HG03575 (cell line): Measurements from ENCODE around the gene ZSCAN21.
A peak's percentile ranks its signal among the peaks of the same experiment; 100 is the strongest.

Experiments used
- ATAC-seq: cut with Tn5 transposase; IDR thresholded peaks from one replicate; pipeline ENCODE4 v1.9.1; 2021; ENCODE audit not compliant: unreplicated experiment, insufficient number of reproducible peaks, low FRiP score; ENCODE audit errors: extremely low read depth

ZSCAN21 gene

DNA sequence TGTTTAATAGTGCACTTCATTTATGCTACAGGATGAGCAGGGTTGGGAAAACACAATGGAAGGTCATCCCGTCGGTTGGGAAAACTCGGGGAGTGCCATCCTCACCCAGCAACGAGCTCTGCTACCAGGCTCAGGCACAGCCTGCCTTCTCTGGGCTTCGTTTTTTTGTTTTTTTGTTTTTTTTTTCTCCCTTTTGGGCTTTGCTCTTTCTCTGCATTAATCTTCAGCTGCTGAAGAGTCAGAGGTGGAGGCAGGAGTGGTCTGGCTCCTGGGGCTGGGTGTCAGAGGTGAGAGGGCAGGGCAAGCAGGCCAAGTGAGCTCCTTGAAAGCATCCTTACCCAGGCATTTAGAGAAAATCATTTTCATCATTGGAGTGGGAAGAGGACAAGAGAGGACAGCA is 20.4 kb downstream of the ZSCAN21 start:
- no peak for ATAC-seq

DNA sequence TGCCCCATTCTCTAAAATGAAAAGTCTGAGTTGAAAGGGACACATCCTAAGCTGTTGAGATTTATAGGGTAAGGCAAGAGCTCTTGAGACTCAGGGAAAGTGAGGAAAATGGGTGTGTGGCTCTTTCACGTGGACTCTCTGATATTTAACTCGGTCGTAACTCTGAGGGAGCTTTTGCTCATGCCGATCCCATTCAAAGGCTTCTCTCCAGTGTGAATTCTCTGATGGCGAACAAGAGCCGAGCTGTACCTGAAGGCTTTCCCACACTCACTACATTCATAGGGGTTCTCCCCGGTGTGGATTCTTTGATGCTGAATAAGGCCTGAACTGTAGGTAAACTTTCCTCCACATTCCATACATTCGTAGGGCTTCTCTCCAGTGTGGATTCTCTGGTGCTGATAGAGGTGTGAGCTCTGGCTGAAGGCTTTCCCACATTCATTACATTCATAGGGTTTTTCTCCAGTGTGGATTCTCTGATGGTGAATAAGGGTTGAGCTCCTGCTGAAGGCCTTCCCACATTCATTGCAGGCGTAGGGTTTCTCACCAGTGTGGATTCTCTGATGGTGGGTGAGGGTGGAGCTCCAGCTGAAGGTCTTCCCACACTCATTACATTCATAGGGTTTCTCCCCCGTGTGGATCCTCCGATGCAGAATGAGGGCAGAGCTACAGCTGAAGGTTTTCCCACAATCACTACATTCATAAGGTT is 21.6 kb downstream of the ZSCAN21 start:
- ATAC-seq, result no peak

DNA sequence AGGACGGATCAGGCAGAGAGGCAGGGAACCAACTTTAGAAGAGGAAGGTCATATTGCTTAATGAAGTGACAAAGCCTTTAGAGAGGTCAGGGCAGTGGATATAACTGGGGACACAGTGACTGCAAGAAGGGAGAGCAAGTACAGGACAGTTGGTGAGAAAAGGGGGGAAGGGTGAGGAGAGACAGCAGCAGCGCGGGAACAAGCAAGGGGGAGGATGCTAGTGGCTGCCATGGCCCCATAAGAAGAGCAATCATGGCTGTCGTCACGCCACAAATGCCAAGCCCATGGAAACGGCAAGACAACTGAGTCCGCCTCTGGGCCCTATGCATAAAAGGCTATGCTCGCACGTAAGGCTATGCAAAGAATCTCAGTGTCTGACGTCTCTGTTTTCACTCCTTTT is 22.9 kb downstream of the ZSCAN21 start:
- ATAC-seq, result no peak

DNA sequence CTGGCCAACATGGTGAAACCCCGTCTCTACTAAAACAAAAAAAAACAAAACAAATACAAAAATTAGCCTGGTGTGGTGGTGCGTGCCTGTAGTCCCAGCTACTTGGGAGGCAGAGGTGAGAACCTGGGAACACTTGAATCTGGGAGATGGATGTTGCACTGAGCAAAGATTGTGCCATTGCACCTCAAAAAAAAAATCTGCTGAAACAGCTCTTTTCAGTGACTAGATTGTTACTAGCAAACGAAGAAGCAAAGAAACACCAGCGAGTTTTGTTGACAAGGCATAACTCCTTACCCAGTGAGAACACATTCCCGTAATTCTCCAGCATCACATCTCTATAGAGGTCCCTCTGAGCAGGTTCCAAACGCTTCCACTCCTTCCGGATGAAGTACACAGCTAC is 25.3 kb downstream of the ZSCAN21 start:
- no peak for ATAC-seq

DNA sequence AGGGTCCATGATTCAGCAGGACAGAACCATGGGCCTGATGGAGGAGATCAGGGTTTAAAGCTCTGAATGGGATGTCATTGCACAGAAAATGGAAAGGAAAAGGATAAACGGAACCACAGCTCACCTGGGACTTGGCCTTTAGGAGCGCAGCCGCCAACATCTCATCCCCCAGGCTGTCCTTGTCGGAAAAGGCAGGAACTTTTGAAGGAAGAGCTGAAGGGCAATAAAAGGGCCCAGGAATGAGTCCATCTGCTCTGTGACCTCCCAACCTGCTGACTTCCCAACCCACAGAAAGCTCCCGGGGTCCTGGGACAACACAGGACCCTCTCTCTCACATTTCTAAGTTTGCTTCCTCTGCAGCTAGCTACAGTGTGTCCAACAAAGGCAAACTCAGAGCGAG is 25.8 kb downstream of the ZSCAN21 start:
- no peak for ATAC-seq

DNA sequence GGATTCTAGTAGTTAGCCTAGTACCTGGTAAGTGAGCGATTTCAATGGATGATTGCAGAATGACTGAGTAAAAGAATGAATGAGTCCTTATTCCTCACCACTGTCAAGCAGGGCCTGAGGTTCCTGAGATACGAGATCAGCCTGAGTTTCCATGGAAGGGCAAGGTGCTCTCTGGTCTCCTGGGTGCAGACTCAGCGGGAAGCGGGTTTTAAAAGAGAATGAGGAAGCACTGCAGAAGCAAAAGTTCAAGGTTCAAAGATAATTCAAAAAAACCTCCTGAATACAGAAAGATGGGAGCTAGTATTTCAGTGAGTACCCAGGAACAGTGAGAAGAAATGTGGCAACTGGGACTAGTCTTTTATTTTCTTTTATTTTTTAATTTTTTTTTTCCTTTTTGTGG is 27.6 kb downstream of the ZSCAN21 start:
- no peak for ATAC-seq

DNA sequence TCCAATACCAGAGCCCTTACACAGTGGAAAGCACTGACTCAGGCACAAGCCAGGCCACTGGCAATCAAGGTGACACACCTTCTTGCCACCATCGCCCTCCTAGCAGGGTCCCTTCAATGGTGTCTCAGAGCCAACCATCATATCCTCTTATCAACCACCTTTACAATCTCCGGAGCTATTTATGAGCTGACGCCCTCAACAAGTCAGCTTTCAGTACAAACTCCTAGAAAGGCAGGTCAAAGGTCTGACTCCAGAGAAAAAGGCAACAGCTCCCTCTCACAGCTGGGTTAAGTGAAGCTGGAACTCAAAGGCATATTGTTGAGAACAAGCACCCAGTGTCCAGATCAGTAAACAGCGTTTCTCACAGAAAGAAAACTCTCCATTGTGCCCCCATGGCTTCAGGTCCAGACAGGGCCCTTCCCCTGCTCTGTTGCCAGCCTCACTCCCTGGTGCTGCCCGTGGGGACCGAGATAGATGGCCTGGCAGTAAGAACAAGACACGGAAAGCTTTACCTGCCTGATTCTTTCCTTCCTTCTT is 29.5 kb downstream of the ZSCAN21 start:
- ATAC-seq, result no peak

DNA sequence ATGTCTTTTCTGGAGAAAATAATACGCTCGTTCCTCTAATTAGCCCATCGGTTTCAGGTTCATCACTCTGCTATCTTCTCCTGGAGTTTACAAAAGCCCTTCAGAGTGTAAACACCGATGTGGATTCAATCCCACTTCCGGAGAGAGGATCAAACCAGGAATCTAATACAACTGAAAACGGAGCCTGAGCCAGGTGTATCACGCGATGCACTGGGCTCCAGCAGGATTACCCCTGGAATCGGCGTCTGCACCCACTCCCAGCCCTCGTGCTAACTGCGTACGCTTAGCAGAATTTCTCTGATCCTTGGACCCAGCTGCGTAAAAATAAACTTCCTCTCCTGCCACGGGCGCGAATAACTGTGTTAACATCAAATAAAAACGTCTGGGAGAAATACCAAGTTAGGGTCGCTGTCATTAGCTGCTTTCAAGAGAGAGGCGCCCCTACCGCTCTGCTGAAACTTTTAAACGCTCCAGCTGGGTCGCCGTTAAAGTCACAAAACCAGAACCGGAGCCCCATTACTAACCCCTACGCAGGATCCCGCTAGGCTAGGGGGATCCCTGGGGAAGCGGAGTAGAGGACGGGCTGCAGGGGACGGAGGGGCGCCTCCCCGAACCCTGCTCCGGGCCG is 31.4 kb downstream of the ZSCAN21 start:
- no peak for ATAC-seq

DNA sequence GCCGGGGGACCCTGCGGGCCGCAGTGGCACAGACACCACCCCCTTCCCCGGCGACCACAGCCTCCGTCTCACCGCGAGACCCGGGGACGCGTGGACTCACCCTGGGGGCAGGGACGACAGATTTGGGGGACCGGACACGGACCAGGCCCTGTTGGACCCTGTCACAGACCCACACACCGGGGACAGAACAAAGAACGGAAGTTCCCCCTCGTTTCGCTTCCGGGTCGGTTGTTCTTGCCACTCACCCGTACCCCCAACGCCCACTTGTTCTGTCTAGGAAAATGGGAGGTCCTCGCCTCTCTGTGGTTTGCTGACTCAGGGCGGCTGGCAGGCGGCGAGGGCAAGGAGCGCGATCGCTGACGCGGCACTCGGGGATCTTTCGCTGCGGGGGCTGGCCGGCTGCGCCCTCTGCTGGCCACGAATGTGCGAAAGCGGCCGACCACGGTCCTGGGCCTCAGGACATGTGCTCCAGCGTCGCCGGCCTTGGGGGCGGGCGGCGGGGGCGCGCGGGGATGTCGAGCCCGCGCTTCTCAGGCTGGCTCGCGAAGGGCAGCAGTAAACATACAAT is 32.0 kb downstream of the ZSCAN21 start, which contains the start of gene ZNF3:
TSS of gene ZNF3 (minus strand) at position 189 of the 568 bp plus-strand sequence. CDS start 4,366 bp downstream, outside the sequence.
- peak; percentile 53 for ATAC-seq

DNA sequence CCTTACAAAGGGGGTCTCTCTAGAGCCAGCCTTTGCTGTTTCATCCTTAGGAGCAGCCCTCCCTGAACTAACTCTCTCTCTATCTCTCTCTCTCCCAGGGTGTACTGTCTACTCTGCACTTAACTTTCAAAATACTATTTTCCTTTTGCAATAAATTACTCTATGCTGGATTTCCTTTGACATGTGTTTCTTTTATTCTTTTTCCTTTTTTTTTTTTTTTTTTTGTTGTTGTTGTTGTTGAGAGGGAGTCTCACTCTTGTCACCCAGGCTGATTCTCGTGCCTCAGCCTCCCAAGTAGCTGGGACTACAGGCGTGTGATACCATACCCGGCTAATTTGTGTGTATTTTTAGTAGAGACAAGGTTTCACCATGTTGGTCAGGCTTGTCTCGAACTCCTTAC is 33.4 kb downstream of the ZSCAN21 start:
- no peak for ATAC-seq

DNA sequence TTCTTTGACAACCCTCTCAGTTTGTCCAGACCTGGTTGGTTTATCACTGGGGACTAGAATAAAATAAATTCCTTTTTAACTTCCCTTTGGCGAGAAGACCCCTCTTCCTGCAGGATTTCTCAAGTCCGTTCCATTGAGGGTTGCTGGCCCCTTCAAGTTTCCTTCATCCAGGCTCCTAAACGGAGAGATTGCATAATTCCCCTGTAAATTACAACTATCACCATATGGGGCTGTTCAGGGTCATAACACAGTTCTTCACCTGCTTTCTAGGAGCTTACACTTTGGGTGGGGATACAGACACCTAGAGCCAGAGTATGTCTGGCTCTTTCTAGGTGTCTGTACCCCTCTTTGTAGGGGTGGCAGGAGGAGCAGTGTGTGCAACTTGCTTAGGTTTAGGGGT is 35.9 kb downstream of the ZSCAN21 start:
- ATAC-seq, result no peak

DNA sequence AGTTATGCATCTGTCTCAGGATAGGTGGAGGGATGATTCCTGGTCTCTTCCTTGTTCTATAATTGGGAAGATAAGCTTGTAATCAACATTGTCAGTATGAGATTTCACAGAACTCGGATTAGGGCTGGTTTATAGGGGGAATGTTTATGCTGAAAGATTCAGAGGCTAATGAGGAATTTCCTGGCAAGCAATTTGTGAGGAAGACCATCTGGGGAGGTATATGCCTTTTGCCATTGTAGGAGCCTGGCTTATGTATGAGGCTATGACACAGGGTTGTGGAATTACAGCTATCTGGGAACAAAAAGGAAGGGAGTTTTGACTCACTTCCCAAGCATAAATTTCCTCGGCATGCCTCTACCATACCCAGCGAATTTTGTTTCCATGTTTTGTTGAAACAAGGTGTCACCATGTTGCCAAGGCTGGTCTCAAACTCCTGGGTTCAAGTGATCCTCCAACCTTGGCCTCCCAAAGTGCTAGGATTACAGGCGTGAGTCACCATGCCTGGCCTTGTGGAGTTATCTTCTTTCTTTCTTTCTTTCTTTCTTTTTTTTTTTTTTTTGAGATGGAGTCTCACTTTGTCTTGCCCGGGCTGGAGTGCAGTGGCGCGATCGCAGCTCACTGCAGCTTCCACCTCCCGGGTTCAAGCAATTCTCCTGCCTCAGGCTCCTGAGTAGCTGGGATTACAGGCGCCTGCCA is 37.6 kb downstream of the ZSCAN21 start:
- ATAC-seq, result no peak

DNA sequence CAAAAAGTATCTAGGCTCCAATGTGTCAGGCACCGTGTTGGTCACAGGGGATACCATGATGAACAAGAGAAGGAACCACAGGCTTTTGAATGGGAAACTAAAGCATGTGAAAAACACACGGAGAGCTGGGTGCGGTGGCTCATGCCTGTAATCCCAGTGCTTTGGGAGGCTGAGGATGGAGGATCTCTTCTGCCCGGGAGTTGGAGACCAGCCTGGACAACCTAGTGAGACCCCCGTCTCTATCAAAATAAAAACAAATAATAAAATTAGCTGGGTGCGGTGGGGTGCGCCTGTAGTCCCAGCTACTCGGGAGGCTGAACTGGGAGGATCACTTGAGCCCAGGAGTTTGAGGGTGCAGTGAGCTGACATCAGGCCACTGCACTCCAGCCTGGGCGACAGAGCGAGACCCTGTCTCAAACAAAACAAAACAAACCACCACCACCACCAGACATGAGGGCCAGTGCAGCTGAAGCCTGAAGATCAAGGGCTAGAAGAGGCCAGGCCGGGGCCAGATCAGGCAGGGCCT is 38.6 kb downstream of the ZSCAN21 start:
- ATAC-seq, result no peak

DNA sequence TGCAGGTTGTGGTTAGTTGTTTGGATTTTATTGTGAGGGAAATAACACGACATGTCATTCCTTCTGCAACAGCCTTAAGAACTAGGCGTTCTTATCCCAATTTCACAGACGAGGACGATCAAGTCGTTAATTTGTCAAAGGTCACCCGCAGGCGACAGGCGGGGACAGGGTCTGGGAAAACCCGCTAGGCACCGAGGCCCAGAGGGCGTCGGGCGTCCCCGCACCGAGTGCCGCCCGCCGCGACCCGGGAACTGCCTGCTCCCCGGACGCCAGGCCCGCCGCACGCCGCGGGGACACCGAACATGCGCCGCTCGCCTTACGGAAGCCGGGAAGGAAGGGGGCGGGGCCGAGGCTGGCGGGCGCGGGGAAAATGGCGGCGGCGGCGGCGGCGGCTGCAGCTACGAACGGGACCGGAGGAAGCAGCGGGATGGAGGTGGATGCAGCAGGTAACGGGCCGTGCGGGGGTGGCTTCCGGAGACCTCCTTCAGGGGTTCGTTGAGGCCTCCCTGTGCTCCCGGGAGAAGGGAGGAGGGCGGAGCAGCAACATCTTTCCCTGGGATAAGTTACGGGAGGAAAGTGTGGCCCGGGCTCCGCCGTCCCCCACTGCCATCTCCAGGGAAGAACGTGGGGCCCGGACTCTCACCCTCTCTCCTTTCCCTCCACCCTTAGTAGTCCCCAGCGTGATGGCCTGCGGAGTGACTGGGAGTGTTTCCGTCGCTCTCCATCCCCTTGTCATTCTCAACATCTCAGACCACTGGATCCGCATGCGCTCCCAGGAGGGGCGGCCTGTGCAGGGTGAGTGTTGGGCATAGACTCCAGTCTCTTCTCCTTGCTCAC is 39.3 kb downstream of the ZSCAN21 start, which contains the start of gene COPS6:
TSS of gene COPS6 (plus strand) at position 349 of the 837 bp plus-strand sequence. CDS start at position 371, 22 bp downstream.
- ATAC-seq, result no peak

DNA sequence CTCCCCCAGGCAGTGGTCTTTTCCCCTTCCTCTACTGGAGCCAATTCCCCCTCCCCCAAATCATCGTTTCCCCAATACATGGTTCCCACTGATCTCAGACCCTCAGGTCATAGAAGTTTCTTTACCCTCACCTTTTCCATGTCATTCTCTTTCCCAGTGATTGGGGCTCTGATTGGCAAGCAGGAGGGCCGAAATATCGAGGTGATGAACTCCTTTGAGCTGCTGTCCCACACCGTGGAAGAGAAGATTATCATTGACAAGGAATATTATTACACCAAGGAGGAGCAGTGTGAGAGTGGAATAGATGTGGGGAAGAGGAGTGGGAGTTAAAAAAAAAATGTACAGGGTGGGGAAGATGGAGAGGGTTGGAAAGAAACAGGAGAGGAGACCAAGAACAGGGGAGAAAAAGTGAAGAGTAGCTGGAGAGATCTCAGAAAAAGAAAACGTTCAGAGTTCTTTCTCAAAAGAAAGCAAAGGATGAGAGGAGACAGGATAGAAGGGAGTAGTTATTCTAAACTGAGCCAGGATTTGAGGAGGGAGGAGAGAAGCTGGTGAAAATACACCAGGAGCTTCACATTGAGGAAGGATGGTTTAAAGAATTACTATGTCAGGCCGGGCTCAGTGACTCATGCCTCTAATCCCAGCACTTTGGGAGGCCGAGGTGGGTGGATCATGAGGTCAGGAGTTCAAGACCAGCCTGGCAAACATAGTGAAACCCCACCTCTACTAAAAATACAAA is 40.1 kb downstream of the ZSCAN21 start:
- ATAC-seq, result no peak

DNA sequence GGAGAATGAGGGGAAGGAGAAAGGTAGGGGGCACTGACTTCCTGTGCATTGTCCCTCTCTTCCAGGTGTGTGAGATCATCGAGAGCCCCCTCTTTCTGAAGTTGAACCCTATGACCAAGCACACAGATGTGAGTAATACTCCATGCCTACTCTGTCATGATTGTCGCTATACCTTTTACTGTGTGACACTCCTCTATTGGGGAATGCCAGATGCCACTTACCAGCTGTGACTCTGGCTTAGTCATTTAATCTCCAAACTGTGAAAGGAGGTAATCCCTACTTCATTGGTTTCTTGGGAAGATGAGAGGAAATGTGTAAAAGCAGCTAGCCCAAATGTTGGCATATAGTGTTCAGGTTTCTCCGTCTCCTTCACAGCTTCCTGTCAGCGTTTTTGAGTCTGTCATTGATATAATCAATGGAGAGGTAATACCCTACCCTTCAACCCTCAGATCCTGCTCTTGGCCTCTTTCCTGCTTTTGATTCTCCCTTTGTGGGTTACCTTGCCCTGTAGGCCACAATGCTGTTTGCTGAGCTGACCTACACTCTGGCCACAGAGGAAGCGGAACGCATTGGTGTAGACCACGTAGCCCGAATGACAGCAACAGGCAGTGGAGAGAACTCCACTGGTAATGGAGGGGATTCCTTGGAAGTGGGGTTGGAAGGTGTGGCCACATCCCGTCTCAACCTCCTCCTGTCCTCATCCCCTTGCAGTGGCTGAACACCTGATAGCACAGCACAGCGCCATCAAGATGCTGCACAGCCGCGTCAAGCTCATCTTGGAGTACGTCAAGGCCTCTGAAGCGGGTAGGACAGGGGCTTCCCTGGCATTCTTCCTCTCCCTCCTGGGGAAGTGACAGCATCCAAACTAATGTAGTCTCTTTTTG is 41.2 kb downstream of the ZSCAN21 start:
- no peak for ATAC-seq
